PFSK-1 (cell line): ENCODE measurements around the gene PLEK2.

ENCODE experiments used
- FOXP2 ChIP-seq: optimal IDR thresholded peaks from 2 replicates; pipeline ENCODE3; 2011; ENCODE audit warnings: borderline replicate concordance, control low read depth, inconsistent platforms; ENCODE audit not compliant: insufficient read depth; ENCODE audit errors: extremely low read length, extremely low read depth
- POLR2AphosphoS5 ChIP-seq: IDR thresholded peaks from 2 replicates; pipeline ENCODE4 v1.6.1; 2012; ENCODE audit warnings: low read depth, mild to moderate bottlenecking, control low read depth, low read length, moderate library complexity
- SIN3A ChIP-seq: IDR thresholded peaks from 2 replicates; pipeline ENCODE4 v1.6.1; 2012; ENCODE audit warnings: mild to moderate bottlenecking, low read length, moderate library complexity, borderline replicate concordance; ENCODE audit not compliant: insufficient read depth
- TAF1 ChIP-seq: IDR thresholded peaks from 2 replicates; pipeline ENCODE4 v1.6.1; 2012; ENCODE audit warnings: low read length, control low read depth, borderline replicate concordance; ENCODE audit not compliant: insufficient read depth
- TF ChIP-seq, protein P1 (sequence below), 2 experiments: IDR thresholded peaks; 2 replicates each; pipeline versions ENCODE4 v1.6.1 to v1.8.0; 2011 to 2012; ENCODE audit warnings: low read depth in 2 of 2, low read length in 2 of 2, control low read depth in 1 of 2, inconsistent platforms in 1 of 2, mild to moderate bottlenecking in 1 of 2, moderate library complexity in 1 of 2; ENCODE audit not compliant: insufficient read depth in 1 of 2

DNA sequence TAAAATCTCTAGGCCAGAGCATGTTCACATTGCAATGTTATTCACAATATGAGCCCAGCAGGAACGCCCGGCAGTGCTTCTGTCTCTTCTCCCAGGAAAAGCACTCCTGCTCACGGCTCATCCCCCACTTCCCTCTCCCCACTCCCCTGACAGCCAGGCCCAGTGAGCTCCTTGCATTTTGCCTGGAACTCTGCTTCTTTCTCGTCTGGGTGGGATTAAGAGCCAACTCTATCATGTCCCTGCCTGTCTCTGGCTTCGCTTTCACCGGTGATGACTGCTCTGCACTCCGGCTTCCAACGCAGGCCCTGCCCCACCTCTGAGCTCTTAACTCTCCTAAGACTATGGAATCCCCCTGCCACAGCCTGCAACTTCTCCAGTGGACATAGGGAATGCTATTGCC is 2.5 kb downstream of the PLEK2 start:
- no peak for TF ChIP-seq POLR2AphosphoS5
- TF ChIP-seq, protein P1, sequence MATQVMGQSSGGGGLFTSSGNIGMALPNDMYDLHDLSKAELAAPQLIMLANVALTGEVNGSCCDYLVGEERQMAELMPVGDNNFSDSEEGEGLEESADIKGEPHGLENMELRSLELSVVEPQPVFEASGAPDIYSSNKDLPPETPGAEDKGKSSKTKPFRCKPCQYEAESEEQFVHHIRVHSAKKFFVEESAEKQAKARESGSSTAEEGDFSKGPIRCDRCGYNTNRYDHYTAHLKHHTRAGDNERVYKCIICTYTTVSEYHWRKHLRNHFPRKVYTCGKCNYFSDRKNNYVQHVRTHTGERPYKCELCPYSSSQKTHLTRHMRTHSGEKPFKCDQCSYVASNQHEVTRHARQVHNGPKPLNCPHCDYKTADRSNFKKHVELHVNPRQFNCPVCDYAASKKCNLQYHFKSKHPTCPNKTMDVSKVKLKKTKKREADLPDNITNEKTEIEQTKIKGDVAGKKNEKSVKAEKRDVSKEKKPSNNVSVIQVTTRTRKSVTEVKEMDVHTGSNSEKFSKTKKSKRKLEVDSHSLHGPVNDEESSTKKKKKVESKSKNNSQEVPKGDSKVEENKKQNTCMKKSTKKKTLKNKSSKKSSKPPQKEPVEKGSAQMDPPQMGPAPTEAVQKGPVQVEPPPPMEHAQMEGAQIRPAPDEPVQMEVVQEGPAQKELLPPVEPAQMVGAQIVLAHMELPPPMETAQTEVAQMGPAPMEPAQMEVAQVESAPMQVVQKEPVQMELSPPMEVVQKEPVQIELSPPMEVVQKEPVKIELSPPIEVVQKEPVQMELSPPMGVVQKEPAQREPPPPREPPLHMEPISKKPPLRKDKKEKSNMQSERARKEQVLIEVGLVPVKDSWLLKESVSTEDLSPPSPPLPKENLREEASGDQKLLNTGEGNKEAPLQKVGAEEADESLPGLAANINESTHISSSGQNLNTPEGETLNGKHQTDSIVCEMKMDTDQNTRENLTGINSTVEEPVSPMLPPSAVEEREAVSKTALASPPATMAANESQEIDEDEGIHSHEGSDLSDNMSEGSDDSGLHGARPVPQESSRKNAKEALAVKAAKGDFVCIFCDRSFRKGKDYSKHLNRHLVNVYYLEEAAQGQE (IDR thresholded peaks at IDR 0.05; ENCODE audit: insufficient read depth in 1 of 2, low read depth in 2 of 2, low read length in 2 of 2): no peak
- no peak for TF ChIP-seq SIN3A
- no peak for TF ChIP-seq TAF1
- no peak for TF ChIP-seq FOXP2
